Activated CD4-positive, alpha-beta T cell treated with anti-CD3 and anti-CD28 coated beads, Interleukin-2, amount 50 U/mL, for 4 hours (primary cell): ENCODE measurements around the gene OLIG1.
A peak's percentile ranks its signal among the peaks of the same experiment; 100 is the strongest.

Experiments
- DNase-seq, 2 experiments: peaks; one replicate each; pipeline ENCODE4 v3.0.0-alpha.2; 2020

The OLIG1 gene

DNA sequence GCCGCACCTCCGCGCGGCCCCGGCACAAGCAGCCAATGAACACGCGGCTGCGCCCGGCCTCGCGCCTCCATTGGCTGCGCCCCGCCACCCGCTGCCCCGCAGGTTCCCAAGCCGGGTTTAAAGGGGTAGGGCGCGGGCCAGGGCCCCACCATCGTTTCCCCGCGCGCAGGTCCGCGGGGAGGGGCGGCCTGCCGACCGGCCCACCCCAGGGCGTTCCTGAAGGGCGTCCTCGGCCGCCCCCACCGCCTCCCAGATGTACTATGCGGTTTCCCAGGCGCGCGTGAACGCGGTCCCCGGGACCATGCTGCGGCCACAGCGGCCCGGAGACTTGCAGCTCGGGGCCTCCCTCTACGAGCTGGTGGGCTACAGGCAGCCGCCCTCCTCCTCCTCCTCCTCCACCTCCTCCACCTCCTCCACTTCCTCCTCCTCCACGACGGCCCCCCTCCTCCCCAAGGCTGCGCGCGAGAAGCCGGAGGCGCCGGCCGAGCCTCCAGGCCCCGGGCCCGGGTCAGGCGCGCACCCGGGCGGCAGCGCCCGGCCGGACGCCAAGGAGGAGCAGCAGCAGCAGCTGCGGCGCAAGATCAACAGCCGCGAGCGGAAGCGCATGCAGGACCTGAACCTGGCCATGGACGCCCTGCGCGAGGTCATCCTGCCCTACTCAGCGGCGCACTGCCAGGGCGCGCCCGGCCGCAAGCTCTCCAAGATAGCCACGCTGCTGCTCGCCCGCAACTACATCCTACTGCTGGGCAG is at the start of gene OLIG1:
Gene OLIG1, plus strand, starts transcription at position 148 of the 750 bp plus-strand sequence. Its CDS starts 106 bp downstream, at position 254.
- DNase-seq = peak; percentile 2 to 4

GRCh38 chr21:33020558-33021100 is 49.3 kb upstream of the OLIG1 start:
- DNase-seq = no peak

- no peak for DNase-seq
Observed at GRCh38 chr21:33021150-33021549, 48.8 kb upstream of the OLIG1 start.

GRCh38 chr21:33021667-33022066 is 48.3 kb upstream of the OLIG1 start:
- no peak for DNase-seq

- DNase-seq = no peak
Observed at GRCh38 chr21:33022489-33022827, 47.5 kb upstream of the OLIG1 start.

- no peak for DNase-seq
Observed at GRCh38 chr21:33022828-33023573, 46.9 kb upstream of the OLIG1 start.

DNA sequence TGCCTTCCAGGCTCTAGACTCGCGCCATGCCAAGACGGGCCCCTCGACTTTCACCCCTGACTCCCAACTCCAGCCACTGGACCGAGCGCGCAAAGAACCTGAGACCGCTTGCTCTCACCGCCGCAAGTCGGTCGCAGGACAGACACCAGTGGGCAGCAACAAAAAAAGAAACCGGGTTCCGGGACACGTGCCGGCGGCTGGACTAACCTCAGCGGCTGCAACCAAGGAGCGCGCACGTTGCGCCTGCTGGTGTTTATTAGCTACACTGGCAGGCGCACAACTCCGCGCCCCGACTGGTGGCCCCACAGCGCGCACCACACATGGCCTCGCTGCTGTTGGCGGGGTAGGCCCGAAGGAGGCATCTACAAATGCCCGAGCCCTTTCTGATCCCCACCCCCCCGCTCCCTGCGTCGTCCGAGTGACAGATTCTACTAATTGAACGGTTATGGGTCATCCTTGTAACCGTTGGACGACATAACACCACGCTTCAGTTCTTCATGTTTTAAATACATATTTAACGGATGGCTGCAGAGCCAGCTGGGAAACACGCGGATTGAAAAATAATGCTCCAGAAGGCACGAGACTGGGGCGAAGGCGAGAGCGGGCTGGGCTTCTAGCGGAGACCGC is 46.3 kb upstream of the OLIG1 start:
- DNase-seq = no peak

- DNase-seq = no peak
Observed at GRCh38 chr21:33024201-33025103, 45.5 kb upstream of the OLIG1 start.

DNA sequence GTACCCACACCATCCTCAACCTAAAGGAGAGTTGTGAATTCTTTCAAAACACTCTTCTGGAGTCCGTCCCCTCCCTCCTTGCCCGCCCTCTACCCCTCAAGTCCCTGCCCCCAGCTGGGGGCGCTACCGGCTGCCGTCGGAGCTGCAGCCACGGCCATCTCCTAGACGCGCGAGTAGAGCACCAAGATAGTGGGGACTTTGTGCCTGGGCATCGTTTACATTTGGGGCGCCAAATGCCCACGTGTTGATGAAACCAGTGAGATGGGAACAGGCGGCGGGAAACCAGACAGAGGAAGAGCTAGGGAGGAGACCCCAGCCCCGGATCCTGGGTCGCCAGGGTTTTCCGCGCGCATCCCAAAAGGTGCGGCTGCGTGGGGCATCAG is 44.8 kb upstream of the OLIG1 start:
- no peak for DNase-seq

- DNase-seq = no peak
Observed at GRCh38 chr21:33025489-33026442, 44.2 kb upstream of the OLIG1 start, which contains the start of gene OLIG2. Gene OLIG2 (plus strand): TSS chr21:33025935. CDS start chr21:33026863, 928 bp downstream.

DNA sequence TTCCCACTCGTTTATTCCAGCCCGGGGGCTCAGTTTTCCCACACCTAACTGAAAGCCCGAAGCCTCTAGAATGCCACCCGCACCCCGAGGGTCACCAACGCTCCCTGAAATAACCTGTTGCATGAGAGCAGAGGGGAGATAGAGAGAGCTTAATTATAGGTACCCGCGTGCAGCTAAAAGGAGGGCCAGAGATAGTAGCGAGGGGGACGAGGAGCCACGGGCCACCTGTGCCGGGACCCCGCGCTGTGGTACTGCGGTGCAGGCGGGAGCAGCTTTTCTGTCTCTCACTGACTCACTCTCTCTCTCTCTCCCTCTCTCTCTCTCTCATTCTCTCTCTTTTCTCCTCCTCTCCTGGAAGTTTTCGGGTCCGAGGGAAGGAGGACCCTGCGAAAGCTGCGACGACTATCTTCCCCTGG is 43.5 kb upstream of the OLIG1 start:
- DNase-seq = no peak

DNA sequence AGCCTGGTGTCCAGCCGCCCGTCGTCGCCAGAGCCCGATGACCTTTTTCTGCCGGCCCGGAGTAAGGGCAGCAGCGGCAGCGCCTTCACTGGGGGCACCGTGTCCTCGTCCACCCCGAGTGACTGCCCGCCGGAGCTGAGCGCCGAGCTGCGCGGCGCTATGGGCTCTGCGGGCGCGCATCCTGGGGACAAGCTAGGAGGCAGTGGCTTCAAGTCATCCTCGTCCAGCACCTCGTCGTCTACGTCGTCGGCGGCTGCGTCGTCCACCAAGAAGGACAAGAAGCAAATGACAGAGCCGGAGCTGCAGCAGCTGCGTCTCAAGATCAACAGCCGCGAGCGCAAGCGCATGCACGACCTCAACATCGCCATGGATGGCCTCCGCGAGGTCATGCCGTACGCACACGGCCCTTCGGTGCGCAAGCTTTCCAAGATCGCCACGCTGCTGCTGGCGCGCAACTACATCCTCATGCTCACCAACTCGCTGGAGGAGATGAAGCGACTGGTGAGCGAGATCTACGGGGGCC is 43.0 kb upstream of the OLIG1 start:
- DNase-seq = no peak

GRCh38 chr21:33027401-33028286 is 42.3 kb upstream of the OLIG1 start:
- no peak for DNase-seq

DNA sequence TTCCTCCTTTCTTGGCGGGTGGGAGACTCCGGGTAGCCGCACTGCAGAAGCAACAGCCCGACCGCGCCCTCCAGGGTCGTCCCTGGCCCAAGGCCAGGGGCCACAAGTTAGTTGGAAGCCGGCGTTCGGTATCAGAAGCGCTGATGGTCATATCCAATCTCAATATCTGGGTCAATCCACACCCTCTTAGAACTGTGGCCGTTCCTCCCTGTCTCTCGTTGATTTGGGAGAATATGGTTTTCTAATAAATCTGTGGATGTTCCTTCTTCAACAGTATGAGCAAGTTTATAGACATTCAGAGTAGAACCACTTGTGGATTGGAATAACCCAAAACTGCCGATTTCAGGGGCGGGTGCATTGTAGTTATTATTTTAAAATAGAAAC is 41.7 kb upstream of the OLIG1 start:
- DNase-seq = no peak

- DNase-seq = no peak
Observed at GRCh38 chr21:33028773-33029384, 41.1 kb upstream of the OLIG1 start.

DNA sequence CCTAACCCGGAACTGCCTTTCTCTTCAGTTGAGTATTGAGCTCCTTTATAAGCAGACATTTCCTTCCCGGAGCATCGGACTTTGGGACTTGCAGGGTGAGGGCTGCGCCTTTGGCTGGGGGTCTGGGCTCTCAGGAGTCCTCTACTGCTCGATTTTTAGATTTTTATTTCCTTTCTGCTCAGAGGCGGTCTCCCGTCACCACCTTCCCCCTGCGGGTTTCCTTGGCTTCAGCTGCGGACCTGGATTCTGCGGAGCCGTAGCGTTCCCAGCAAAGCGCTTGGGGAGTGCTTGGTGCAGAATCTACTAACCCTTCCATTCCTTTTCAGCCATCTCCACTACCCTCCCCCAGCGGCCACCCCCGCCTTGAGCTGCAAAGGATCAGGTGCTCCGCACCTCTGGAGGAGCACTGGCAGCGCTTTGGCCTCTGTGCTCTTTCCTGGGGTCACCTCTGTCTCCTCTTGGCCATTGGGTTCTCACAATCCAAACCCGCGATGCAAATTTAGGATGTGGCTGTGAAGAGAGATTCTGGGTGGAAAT is 40.5 kb upstream of the OLIG1 start:
- DNase-seq = no peak

DNA sequence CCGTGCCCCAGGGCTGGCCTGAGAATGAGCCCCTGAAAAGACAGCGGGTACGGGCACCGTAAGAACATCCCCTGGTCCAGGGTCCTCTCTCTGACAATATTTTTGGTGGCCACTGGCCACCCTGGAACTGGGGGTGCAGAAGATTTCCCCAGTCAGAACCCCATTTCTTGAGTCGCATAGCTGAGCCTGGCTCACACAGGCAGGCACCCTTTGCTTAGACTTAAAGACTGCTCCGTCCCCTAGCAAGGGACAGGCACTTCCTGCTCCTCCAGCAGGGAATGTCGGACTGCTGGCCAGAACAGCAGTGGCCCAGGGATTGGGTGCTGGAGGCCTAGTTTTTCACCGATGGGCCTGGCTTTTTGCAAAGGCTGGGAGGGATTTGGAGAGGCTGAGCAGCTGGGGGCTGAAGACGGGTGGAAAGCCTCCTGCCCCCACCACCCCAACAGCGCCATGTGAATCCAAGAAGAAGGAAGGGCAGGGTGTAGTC is 39.9 kb upstream of the OLIG1 start:
- no peak for DNase-seq

DNA sequence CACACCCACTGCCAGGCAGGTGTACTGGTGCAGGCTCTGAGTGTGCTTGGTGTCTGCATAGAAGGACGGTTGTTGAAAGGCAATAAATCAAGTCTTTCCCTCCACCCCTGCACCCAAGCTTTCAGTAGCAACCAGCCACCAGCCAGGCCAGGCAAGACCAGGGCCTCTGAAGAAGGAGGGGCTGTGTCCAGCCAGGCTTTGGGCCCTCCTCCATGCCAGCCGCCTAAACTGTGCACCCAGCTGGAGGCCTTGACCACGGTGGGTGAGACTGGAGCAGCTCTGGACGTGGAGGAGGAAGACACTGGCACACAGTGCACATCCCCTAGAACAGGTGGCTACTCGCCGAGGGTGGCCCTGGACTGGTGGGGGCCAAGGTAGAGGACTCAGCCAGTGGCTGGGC is 39.3 kb upstream of the OLIG1 start:
- no peak for DNase-seq
